Left ventricle myocardium inferior (tissue), 1 donor: ENCODE results near the gene SLC27A3. TPM values are rescaled to one million over a fixed set of nuclear protein-coding genes. Genes with fewer than 3 reads are reported as not detected.
A peak's percentile ranks its signal among the peaks of the same experiment; 100 is the strongest.

Experiments
- DNase-seq: peaks from one replicate; pipeline ENCODE4 v3.0.0-alpha.2; 2020
- H3K27ac ChIP-seq: fragments of 200-600 bp; replicated peaks from 2 replicates; pipeline ENCODE4 v1.8.0; 2021
- H3K27me3 ChIP-seq: fragments of 200-600 bp; 2 replicates; pipeline ENCODE4 v1.8.0; 2021; ENCODE audit warnings: low read depth
- H3K36me3 ChIP-seq: fragments of 200-600 bp; 2 replicates; pipeline ENCODE4 v1.8.0; 2021
- H3K4me1 ChIP-seq: fragments of 200-600 bp; 2 replicates; pipeline ENCODE4 v1.8.0; 2021
- H3K4me3 ChIP-seq: fragments of 200-600 bp; 2 replicates; pipeline ENCODE4 v1.8.0; 2021; ENCODE audit warnings: mild to moderate bottlenecking, moderate library complexity
- H3K9me3 ChIP-seq: fragments of 200-600 bp; replicated peaks from 2 replicates; pipeline ENCODE4 v1.8.0; 2021
- intact Hi-C: fragments of 100-400 bp; cut with micrococcal nuclease; formaldehyde crosslinking; loops from one replicate; pipeline ENCODE4 v1.11.0; 2022
- total RNA-seq: library from RNA; stranded (reverse); fragmentation: NEBNext Ultra II Directional; extraction: Animal tissue kit (Norgen Biotek cat#: 25700); gene quantifications from one replicate; pipeline ENCODE4 v1.2.1, GENCODE V29; 2021
- TF ChIP-seq, protein P1 (sequence below): fragments of 200-600 bp; IDR thresholded peaks from 2 replicates; pipeline ENCODE4 v1.8.0; 2021; ENCODE audit warnings: antibody characterized with exemption, mild to moderate bottlenecking, borderline replicate concordance
- donor health status: DM: no; HTN: yes; CAD: no; lungs with severe emphysema.

The SLC27A3 gene
- total RNA-seq, 1 donor from 2014 or later = 10.5 TPM

DNA sequence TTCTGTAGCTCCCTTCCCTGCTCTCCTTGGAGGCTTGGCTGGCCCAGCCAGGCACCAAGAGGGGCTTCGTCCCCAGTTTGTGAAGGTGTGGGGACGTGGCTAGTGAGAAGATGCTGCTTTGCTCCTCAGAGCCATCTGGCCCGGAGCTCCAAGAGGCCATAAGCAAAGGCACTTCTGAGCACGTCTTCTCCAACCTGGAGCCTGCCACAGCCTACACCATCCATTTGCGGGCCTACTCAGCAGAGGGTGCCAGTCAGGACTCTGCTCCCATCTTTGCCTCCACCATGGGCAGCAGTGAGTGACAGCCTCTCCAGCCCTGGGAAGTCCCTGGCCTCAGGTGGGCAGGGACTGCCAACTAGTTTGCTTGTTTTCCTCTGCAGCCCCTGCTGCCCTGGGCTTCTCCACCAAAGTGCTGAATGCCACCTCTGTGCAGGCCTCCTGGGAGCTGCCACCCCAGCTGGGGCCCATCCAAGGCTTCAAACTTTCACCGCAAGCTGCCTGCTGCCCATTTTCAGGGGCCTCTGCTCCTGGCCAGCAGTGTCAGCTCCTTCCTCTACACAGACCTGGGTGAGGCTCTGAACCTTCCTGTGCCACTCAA is 25.9 kb downstream of the SLC27A3 start:
- intact Hi-C loops = no loop called here
- Histone ChIP-seq H3K36me3 (no peaks in the 10 kb centered on the region), H3K27ac (no peak overlapping the region), H3K4me1 (peaks cover 40% of the 10 kb centered on the region), H3K9me3 (no peaks in the 10 kb centered on the region), H3K4me3 (no peak overlapping the region), H3K27me3 (no peaks in the 10 kb centered on the region)
- no peak for DNase-seq
- TF ChIP-seq, protein P1, sequence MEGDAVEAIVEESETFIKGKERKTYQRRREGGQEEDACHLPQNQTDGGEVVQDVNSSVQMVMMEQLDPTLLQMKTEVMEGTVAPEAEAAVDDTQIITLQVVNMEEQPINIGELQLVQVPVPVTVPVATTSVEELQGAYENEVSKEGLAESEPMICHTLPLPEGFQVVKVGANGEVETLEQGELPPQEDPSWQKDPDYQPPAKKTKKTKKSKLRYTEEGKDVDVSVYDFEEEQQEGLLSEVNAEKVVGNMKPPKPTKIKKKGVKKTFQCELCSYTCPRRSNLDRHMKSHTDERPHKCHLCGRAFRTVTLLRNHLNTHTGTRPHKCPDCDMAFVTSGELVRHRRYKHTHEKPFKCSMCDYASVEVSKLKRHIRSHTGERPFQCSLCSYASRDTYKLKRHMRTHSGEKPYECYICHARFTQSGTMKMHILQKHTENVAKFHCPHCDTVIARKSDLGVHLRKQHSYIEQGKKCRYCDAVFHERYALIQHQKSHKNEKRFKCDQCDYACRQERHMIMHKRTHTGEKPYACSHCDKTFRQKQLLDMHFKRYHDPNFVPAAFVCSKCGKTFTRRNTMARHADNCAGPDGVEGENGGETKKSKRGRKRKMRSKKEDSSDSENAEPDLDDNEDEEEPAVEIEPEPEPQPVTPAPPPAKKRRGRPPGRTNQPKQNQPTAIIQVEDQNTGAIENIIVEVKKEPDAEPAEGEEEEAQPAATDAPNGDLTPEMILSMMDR = no peak

DNA sequence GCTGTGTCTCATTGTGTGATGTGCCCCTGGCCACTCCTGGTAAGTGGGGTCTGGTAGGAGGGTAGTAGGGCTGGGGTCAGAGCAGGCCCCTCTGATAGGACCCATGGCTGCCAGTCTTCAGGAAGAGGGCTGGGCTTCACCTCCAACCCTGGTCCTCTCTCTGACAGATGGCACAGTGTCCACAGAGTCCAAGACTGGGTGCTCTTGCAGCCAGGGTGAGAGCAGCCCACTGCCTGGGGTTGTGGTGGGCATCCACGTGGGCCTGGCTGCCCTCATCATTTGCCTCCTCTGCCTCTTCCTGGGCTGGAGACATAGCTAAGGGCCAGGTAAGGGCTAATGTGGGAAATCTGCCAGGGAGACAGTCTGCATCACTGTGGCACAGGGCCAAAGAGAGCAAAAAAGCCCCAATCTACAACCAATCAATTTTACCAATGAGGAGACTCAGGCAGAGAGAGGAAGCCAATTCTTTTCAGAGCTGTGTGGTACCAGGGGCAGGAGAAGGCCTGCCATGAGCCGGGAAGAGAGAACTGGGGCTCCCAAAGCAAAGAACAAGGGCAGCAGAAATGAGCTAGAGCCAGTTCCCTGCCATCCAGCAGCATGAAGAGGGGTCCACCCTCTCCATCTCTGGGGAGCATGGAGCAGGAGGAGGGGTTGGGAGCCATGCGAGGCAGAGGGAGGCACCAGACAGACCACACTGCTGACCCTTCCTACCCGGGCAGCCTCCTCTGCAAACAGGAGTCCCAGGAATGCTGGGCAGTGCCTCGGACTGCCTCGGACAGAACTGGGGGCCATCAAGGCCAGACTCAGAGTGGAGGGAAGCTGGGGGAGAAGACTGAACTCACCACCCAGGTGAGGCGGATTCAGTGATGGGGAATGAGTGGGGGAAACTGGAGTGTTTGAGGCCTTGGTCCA is 26.8 kb downstream of the SLC27A3 start:
- TF ChIP-seq, protein P1 = no peak
- DNase-seq = no peak
- no peaks in the 10 kb centered on the region for H3K9me3 ChIP-seq
- no peak overlapping the region for H3K27ac ChIP-seq
- H3K4me1 ChIP-seq = peaks cover 42% of the 10 kb centered on the region
- H3K36me3 ChIP-seq = no peaks in the 10 kb centered on the region
- intact Hi-C loops = no loop called here
- no peaks in the 10 kb centered on the region for H3K27me3 ChIP-seq
- H3K4me3 ChIP-seq = no peak overlapping the region

DNA sequence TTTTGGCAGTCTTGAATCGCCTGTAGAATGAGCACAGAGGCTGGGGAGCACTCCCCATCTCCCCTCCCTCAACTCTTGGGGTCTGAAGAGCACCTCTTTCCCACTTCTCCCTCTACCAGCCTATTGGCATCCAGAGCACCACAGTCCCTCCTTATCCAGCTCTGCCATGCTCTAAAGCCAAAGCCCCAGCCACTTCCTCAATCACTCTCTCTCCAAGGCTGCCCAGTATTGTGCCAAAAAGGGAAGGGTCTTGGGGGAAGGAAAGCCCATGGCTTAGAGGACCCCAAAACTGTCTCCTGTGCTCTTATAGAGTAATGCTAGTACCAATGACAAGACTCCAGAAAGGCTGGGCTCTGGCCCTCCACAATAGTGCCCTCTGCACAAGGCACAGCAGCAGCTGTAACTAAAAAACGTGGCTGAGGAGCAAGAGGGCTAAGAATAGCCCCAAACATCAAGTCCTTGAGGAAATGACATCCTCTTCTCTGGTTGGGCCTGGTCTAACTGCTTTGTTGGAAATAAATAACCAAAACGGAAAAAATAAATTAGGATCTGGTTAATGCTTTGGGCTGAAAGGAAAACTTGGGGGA is 28.4 kb downstream of the SLC27A3 start:
- H3K27ac ChIP-seq = peak overlapping the region; percentile 84
- no peak overlapping the region for H3K4me3 ChIP-seq
- H3K9me3 ChIP-seq = no peaks in the 10 kb centered on the region
- peaks cover 10% of the 10 kb centered on the region for H3K36me3 ChIP-seq
- intact Hi-C loops = no loop called here
- H3K27me3 ChIP-seq = no peaks in the 10 kb centered on the region
- TF ChIP-seq, protein P1 = no peak
- DNase-seq = no peak
- H3K4me1 ChIP-seq = peaks cover 42% of the 10 kb centered on the region

DNA sequence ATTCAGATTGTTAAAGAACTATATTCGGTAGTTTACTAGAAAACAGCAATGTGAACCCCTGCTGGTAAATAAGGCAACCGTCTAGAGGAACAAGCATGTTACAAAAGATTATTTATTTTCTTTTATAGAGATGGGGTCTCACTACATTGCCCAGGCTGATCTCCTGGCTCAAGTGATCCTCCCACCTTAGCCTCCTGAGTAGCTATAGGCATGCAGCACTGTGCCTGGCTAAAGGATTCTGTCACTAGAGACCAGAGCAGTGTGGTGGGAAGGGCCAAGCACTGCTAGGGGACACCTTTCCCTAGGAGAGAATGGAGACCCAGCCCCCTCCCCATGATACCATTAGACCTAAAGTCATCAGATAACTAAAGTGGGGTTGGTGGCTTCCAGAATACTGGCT is 28.9 kb downstream of the SLC27A3 start:
- peaks cover 42% of the 10 kb centered on the region for H3K4me1 ChIP-seq
- TF ChIP-seq, protein P1 = no peak
- H3K27me3 ChIP-seq = no peaks in the 10 kb centered on the region
- H3K9me3 ChIP-seq = no peaks in the 10 kb centered on the region
- peaks cover 15% of the 10 kb centered on the region for H3K36me3 ChIP-seq
- no peak for DNase-seq
- intact Hi-C loops = no loop called here
- no peak overlapping the region for H3K4me3 ChIP-seq
- H3K27ac ChIP-seq = peak overlapping the region; percentile 84

DNA sequence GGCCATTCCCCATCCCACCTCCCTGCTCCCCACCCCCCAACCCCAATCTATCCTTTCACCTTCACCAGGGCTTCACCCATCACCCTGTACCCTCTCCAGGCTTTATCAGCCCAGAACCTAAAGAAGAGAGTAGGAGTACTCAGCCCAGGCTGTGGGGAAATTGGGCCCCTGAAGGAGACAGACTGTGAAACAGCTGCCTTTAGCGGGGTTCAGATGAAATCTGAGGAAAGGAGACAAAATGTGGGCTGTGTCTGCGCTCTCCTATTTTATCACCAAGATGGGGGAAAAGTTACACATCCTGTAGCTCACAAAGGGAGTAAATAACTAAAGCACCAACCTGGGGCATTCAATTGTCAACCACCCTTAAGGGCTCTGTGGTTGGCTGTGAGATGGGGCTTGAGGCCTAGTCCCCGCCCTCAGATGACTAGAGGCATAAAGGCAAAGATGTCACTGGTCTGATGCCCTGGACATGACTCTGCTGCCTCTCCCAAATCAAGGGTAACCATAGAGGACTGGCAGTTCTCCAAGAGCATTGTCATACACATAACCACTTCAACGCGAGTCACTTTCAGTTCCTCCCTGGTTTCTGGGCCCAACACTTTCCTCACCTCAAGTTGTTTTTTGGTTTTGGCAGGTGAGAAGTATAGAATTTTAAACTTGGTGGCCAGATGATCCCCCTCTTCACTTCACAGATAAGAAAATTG is 30.0 kb downstream of the SLC27A3 start:
- DNase-seq = no peak
- H3K27ac ChIP-seq = peak overlapping the region; percentile 84
- TF ChIP-seq, protein P1 = no peak

More for the DNA sequence above, 30.0 kb downstream of the SLC27A3 start:
- H3K4me3 ChIP-seq = no peak overlapping the region
- no peaks in the 10 kb centered on the region for H3K9me3 ChIP-seq
- peaks cover 42% of the 10 kb centered on the region for H3K4me1 ChIP-seq
- peaks cover 26% of the 10 kb centered on the region for H3K36me3 ChIP-seq
- H3K27me3 ChIP-seq = no peaks in the 10 kb centered on the region
- intact Hi-C loops = no loop called here
